Hematopoietic multipotent progenitor cell (in vitro differentiated cells): ENCODE measurements around the gene MED27. TPM values are rescaled to one million over a fixed set of nuclear protein-coding genes. Genes with fewer than 3 reads are reported as not detected.

Experiments used
- DNase-seq, 3 donors: peaks; one replicate each; pipeline ENCODE4 v3.0.0-alpha.2; 2011 to 2015; ENCODE audit warnings: low read depth in 2 of 3, low spot score in 2 of 3
- total RNA-seq: library from RNA; depleted of rRNA; stranded (reverse); fragments of >200 nt; gene quantifications from one replicate; pipeline ENCODE4 v1.2.3, GENCODE V29; 2012

Gene MED27
- total RNA-seq, 1 donor, result 21.3 TPM

- no peak for DNase-seq
Observed at GRCh38 chr9:131867611-131868192, 212.0 kb downstream of the MED27 start.

DNA sequence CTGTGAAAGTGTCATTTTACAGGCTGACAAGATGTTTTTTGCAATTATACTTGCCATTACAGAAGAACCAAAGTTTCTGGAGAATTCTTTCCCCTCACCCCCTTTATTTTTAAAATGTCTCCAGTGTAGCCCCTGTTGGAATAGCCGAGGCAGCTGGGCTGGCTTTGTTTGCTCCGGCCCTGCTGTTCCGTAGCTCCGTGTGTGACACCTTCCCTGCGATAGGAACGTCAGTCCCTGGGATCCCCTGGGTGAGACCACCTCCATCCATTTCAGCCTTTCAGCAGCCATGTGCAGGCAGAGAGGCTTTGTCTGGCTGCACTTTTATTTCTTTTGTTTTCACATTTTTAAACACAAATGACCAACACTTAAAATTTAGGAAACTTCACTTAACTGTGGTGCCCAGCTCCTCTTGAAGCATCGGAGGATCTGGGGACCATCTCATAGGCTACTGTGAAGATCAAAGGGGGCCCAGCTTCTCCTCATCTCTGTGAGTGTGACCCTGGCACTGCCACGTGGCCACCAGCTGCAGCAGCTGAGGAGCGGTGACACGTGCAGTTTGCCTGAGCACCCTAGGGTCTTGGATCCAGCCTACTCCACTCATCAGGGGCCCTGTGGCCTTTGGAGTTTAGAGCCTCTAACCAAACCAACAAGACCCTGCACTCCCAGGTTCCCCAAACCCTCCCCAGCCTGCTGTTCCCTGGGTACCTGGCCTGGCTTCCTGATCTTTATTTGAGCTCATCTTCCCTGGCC is 214.0 kb downstream of the MED27 start:
- no peak for DNase-seq

GRCh38 chr9:131864531-131864930 is 215.1 kb downstream of the MED27 start:
- DNase-seq, result no peak

DNA sequence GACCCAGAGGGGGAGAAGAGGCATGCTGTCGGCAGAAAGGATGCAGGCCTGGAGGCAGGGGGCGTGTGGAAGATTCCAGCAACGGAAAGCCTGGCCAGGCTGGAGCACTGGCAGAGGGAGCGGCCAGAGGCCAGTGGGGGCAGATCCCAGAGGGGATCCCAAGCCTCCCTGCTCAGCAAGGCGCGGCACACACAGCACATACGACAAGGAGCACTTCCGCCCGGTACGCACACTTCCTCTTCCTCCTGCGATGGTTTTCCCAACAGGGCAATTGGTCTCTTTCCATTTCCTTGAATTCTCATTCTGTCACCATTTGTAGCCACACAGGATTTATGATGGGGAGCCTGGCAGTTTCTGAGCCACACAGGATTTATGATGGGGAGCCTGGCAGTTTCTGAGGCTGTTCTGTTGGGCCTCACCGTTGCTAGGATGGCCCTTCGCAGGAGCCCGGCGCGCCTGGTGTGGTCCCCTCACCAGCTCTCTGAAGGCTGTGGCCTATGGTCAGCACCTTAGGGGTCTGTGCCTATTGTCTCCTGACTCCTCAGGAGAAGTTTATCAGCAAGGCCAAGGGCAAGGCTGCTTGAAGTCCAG is 216.3 kb downstream of the MED27 start:
- DNase-seq, result no peak

- DNase-seq, result no peak
Observed at GRCh38 chr9:131862261-131862660, 217.4 kb downstream of the MED27 start.

DNA sequence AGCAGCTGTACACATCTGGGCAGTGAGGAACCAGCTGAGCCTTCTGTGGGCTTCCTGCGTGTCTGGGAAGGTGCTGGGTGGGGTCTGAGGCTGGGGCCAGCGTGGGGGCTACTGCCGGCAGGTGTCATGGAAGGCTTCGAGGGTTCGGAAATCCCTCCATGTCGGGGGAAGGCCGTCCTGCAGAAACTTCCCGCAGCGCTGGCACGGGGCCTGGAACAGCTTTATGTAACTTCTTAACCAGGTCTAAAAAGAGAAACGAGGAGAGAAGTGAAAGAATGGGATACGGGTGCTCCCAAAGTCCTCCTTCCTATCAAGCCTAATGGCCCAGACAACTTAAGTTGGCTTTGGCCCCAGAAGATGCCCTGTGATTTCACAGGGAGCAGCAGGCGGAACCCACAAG is 219.2 kb downstream of the MED27 start:
- DNase-seq, result no peak

- no peak for DNase-seq
Observed at GRCh38 chr9:131858147-131858546, 221.5 kb downstream of the MED27 start.

DNA sequence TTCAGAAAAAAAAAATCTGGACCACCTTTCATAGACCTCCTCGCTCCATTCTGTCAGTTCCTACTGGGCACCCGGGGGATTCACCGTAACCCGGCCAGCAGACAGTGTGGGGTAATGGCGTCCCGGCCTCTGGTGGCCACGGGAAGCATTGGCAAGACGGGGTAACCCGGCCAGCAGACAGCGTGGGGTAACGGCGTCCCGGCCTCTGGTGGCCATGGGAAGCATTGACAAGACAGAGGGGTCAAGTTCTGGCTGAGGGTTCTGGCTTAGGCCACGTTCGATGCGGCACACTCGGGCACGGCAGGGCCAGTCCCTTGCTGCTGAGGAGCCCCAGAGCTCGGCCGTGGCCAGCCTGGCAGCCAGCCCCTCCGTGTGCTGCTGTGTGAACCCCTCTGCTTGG is 223.6 kb downstream of the MED27 start:
- no peak for DNase-seq

DNA sequence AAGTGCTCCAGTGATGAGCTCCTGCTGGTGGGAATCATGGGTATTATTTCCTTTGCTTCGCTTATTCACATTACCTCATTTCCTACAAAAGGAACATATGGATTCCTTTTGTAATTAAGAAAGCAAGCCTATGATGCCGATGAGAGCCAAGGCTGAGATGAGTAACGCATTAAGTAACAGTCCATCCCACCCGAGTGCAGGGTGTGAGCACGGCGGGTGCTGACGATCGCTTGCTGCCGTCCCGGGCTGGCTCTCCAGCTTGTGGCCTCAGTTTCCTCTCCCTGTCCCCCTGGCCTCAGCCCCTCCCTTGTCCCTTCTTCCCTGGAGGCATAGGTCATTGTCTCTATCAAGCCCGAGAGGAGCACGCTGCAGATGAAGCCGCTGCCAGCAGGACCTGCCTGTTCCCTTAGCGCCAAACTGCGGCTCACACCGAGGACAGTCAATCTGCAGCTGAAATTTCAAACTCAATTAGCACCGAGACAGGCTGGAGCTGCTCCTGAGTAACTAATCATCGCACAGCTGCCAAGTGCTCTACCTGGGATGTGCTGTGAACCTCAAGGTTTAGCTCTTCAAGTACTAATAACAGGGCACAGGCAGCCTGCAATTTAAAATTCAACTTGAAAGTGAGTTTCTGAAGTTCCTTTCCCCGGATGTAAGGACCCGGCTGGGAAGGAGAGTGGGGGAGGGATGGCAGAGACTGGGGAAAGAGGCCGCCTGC is 224.6 kb downstream of the MED27 start:
- DNase-seq, result no peak

- no peak for DNase-seq
Observed at GRCh38 chr9:131854334-131854733, 225.3 kb downstream of the MED27 start.

DNA sequence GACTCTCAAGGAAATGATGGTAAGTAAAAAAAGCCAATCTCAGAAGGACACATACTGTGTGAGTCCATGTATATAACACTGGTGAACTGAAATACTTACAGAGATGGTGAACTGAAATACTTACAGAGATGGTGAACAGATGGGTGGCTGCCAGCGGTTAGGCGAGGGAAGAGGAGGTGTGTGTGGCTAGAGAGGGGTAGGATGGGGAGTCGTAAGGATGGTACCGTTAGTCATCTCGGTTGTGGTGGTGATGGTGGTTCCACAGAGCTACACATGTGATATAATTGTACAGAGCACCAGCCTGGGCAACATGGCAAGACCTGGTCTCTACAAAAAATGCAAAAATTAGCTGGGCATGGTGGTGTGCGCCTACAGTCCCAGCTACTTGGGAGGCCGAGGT is 226.2 kb downstream of the MED27 start:
- DNase-seq, result no peak

- no peak for DNase-seq
Observed at GRCh38 chr9:131851414-131851813, 228.3 kb downstream of the MED27 start.

GRCh38 chr9:131849391-131849790 is 230.3 kb downstream of the MED27 start:
- DNase-seq, result no peak

- DNase-seq, result no peak
Observed at GRCh38 chr9:131848570-131849160, 231.0 kb downstream of the MED27 start.

GRCh38 chr9:131847665-131848354 is 231.9 kb downstream of the MED27 start:
- no peak for DNase-seq

DNA sequence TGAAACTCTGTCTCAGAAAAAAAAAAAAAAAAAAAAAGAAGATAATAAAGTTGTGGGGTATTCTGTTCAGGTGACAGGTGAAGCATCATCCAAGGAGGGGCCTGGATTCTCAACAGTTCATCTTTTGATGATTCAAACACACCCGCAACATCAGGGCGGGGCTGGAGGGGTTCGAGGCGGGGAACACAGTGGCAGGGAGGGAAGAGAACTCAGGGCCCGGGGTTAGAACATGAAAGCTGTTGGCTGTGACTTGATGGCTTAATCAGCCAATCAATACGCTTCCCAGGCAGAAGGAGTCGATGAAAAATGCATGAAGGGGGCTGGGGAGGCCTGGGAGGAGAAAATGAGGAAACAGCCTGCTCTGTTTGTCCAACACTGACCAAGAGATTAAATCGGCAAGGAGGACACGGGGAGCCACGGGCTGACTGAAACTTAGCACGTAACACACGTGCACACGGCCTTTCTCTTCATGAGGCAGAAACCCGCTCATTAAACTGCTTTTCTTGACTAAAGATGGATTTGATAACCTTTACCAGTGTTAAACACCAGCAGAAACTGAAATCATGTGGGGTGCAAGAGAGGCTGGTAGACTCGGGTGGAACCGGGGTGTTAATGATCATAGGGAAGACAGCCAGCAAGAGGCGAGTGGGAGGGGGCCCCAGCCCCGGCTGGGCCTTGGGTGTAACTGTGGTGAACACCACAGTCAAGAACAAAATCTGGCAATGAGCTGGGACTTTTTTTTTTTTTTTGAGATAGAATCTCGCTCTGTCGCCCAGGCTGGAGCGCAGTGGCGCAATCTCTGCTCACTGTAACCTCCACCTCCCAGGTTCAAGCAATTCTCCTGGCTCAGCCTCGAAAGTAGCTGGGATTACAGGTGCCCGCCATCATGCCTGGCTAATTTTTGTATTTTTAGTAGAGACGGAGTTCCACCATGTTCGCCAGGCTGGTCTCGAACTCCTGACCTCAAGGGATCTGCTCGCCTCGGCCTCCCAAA is 234.1 kb downstream of the MED27 start:
- no peak for DNase-seq

DNA sequence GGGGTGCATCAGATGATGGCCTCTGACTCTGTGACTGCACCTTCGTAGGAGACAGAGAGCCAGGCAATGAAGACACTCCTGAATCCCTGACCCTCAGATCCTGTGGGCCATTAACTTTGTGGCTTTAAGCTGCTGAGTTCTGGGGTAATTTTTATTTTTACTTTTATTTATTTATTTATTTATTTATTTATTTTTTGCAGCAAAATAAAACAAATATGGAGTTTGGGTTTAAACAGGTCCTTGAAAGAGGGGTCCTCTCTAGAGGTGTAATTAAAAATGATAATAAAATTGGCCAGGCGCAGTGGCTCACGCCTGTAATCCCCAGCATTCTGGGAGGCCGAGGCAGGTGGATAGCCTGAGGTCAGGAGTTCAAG is 234.9 kb downstream of the MED27 start:
- no peak for DNase-seq

- no peak for DNase-seq
Observed at GRCh38 chr9:131843989-131844744, 235.5 kb downstream of the MED27 start.
